Gastrocnemius medialis (tissue), 4 donors: ENCODE results near the gene PBX3.

Experiments used
- CTCF ChIP-seq, 5 experiments: fragments of 450-650 bp in 3 of 5; fragments of 200-600 bp in 2 of 5; sonication (generic) in 2 of 5; IDR thresholded peaks in 4 of 5; conservative IDR thresholded peaks in 1 of 5; 1 replicate in 4 of 5; 2 replicates in 1 of 5; pipeline ENCODE4 v1.5.1; 2016 to 2019; ENCODE audit warnings: antibody characterized with exemption in 5 of 5, mild to moderate bottlenecking in 3 of 5, moderate library complexity in 3 of 5
- POLR2A ChIP-seq, 2 donors: fragments of 450-650 bp; IDR thresholded peaks; one replicate each; pipeline ENCODE4 v1.6.1; 2017; ENCODE audit warnings: antibody characterized with exemption in 2 of 2, mild to moderate bottlenecking in 2 of 2, moderate library complexity in 2 of 2

- no peak for TF ChIP-seq CTCF (IDR thresholded peaks at IDR 0.05 in 4 of 5, conservative IDR thresholded peaks at IDR 0.05 in 1 of 5)
- TF ChIP-seq POLR2A (IDR thresholded peaks at IDR 0.05): no peak
Measured at GRCh38 chr9:125970340-125970739, 223.2 kb downstream of the PBX3 start.
